Retinal pigment epithelial cell (primary cell): ENCODE data around the gene FOXD3.
A peak's percentile ranks its signal among the peaks of the same experiment; 100 is the strongest.

ENCODE experiments used
- DNase-seq: peaks from one replicate; pipeline ENCODE4 v3.0.0-alpha.2; 2010; ENCODE audit warnings: low read depth
- H3K4me3 ChIP-seq: 2 replicates; pipeline ENCODE4 v1.5.1; 2011; ENCODE audit warnings: mild to moderate bottlenecking, low read length, control low read depth, moderate library complexity
- TF ChIP-seq, protein P1 (sequence below): conservative IDR thresholded peaks from 2 replicates; pipeline ENCODE4 v1.5.1; 2011; ENCODE audit warnings: low read depth, low read length, control low read depth, inconsistent platforms

The FOXD3 gene

DNA sequence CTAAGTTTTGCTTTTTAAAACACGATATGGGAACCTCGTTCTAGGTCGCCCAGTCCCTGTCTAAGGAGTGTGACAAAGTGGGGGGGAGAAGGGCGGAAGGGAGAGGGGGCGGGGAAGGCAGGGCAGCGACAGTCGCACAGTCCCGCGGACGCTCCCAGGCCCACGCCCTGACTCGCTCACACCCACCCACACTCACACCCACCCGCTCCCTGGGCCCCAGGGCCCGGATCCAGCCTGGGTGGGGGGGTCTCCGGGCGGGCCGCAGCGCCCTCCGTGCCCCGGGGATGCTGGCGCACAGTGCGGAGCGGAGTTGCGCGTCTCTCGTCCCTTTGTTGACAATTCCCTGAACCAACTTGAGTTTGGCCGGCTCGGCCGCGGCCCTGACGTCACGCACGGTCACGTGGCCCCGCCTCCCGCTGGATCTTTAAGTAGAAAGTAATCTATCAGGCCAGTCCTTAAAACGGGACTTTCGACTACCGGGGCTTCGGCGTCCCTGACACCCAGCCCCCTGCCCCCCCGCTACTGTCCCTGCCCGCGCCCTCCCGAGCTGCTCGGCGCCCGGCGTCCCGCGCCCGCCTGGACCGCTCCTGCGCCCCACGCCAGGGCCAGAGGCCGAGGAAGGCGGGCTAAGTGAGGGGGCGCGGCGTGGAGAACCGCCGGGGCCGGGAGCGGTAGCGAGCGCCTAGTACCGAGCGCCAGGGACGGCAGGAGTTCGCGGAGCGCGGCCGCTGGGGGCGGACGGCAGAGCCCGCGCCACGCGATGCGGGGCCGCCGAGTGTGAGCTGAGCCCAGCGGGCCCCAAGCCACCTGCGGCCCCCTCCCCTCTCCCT lies at the start of gene FOXD3:
FOXD3 (plus strand) TSS at position 454 of the 830 bp plus-strand sequence. CDS start 492 bp downstream, outside the sequence.
- H3K4me3 ChIP-seq, result peak within 1 kb of the TSS; percentile 31
- DNase-seq, result no peak
- TF ChIP-seq, protein P1, sequence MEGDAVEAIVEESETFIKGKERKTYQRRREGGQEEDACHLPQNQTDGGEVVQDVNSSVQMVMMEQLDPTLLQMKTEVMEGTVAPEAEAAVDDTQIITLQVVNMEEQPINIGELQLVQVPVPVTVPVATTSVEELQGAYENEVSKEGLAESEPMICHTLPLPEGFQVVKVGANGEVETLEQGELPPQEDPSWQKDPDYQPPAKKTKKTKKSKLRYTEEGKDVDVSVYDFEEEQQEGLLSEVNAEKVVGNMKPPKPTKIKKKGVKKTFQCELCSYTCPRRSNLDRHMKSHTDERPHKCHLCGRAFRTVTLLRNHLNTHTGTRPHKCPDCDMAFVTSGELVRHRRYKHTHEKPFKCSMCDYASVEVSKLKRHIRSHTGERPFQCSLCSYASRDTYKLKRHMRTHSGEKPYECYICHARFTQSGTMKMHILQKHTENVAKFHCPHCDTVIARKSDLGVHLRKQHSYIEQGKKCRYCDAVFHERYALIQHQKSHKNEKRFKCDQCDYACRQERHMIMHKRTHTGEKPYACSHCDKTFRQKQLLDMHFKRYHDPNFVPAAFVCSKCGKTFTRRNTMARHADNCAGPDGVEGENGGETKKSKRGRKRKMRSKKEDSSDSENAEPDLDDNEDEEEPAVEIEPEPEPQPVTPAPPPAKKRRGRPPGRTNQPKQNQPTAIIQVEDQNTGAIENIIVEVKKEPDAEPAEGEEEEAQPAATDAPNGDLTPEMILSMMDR, result no peak

- H3K4me3 ChIP-seq, result no peak overlapping the region
- TF ChIP-seq, protein P1, result no peak
- no peak for DNase-seq
Measured at GRCh38 chr1:63272811-63273210, 49.6 kb upstream of the FOXD3 start.

GRCh38 chr1:63274371-63274770 lies 48.0 kb upstream of the FOXD3 start:
- H3K4me3 ChIP-seq, result no peak overlapping the region

DNA sequence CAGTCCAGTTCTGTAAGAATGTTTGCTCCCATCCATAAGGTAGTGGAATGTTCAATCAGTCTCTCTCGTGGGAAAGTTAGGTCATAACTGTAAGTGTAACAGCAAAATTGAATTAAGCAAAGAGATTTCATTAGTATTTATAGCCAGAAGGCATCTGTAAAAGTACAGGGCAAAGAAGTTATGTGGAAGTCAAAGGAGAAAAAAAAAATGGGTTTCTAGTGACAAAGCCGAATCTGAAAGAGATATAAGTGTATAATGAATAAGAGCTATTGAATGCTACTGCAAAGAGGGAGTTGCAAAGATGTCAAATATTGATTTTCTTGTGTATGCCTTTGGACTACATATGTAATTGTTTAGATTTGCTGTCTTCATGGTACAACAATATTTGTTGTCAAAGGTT lies 47.4 kb upstream of the FOXD3 start:
- TF ChIP-seq, protein P1, result no peak
- no peak for DNase-seq
- H3K4me3 ChIP-seq, result no peak overlapping the region

More at GRCh38 chr1:63274371-63274770, 48.0 kb upstream of the FOXD3 start:
- TF ChIP-seq, protein P1, result no peak
- DNase-seq, result no peak

- H3K4me3 ChIP-seq, result no peak overlapping the region
- DNase-seq, result no peak
- TF ChIP-seq, protein P1, result no peak
Measured at GRCh38 chr1:63276624-63277023, 45.7 kb upstream of the FOXD3 start.

- DNase-seq, result no peak
- TF ChIP-seq, protein P1, result no peak
- H3K4me3 ChIP-seq, result no peak overlapping the region
Measured at GRCh38 chr1:63277195-63278192, 44.9 kb upstream of the FOXD3 start.
